Uterus (tissue), 4 donors: ENCODE data around the gene LIX1L. TPM values are rescaled to one million over a fixed set of nuclear protein-coding genes. Genes with fewer than 3 reads are reported as not detected.

Experiments used
- DNase-seq, 2 donors: peaks; one replicate each; pipeline ENCODE4 v3.0.0-alpha.2; 2019 to 2020
- H3K27ac ChIP-seq, 2 donors: fragments of 200-600 bp; sonication (generic); 1 replicate in 1 of 2; 2 replicates in 1 of 2; pipeline ENCODE4 v1.5.1; 2016 to 2018
- H3K27me3 ChIP-seq, 2 donors: fragments of 200-600 bp; sonication (generic); one replicate each; pipeline ENCODE4 v1.5.1; 2018 to 2019; ENCODE audit warnings: control low read depth in 1 of 2
- H3K36me3 ChIP-seq, 2 donors: fragments of 200-600 bp; sonication (generic); one replicate each; pipeline ENCODE4 v1.5.1; 2019; ENCODE audit warnings: control low read depth in 1 of 2
- H3K4me1 ChIP-seq, 2 donors: fragments of 200-600 bp; sonication (generic); one replicate each; pipeline ENCODE4 v1.5.1; 2018 to 2019; ENCODE audit warnings: control low read depth in 1 of 2
- H3K4me3 ChIP-seq, 2 donors: fragments of 200-600 bp; sonication (generic); 1 replicate in 1 of 2; 2 replicates in 1 of 2; pipeline ENCODE4 v1.5.1; 2018 to 2019; ENCODE audit warnings: mild to moderate bottlenecking in 1 of 2
- H3K9me3 ChIP-seq, 2 donors: fragments of 200-600 bp; sonication (generic); one replicate each; pipeline ENCODE4 v1.5.1; 2019; ENCODE audit warnings: control low read depth in 1 of 2
- CTCF ChIP-seq, 4 experiments: fragments of 200-600 bp in 2 of 4; fragments of 450-650 bp in 2 of 4; sonication (generic) in 2 of 4; IDR thresholded peaks; one replicate each; pipeline ENCODE4 v1.5.1; 2016 to 2019; ENCODE audit warnings: antibody characterized with exemption in 4 of 4, mild to moderate bottlenecking in 2 of 4, moderate library complexity in 1 of 4
- POLR2A ChIP-seq, 2 donors: fragments of 450-650 bp; IDR thresholded peaks; one replicate each; pipeline ENCODE4 v1.6.1; 2016; ENCODE audit warnings: antibody characterized with exemption in 2 of 2, mild to moderate bottlenecking in 1 of 2, moderate library complexity in 1 of 2
- intact Hi-C: fragments of 100-400 bp; cut with DNase I; formaldehyde crosslinking; loops from one replicate; pipeline ENCODE4 v1.15.1; 2023; ENCODE audit warnings: low total_unique reads
- total RNA-seq, 4 donors: library from RNA; depleted of rRNA in 3 of 4; stranded (reverse); fragments of >200 nt in 3 of 4; gene quantifications; one replicate each; pipeline versions ENCODE4 v1.1.0 to v1.2.4, GENCODE V29; 2014 to 2023
- donor health status: DM: yes; HTN: yes; CAD: no.

Gene LIX1L
- total RNA-seq, 4 donors from 2014 or later = 12.3 to 69.0 (median 32.2) TPM

- H3K36me3 ChIP-seq = peaks cover 0 to 3% of the 10 kb centered on the region in 2 donors
- H3K9me3 ChIP-seq = no peaks in the 10 kb centered on the region
- peaks cover 0 to 4% of the 10 kb centered on the region in 2 donors for H3K4me1 ChIP-seq
- peak; percentile 27 to 39 for DNase-seq
- intact Hi-C loops = no loop called here
- peak overlapping the region; percentile 96 to 100 for H3K27ac ChIP-seq
- no peaks in the 10 kb centered on the region for H3K27me3 ChIP-seq
- peak overlapping the region; percentile 60 to 85 for H3K4me3 ChIP-seq
- no peak for TF ChIP-seq CTCF (IDR thresholded peaks at IDR 0.05)
Measured at GRCh38 chr1:145994391-145995120, 36.7 kb upstream of the LIX1L start.

- TF ChIP-seq CTCF (IDR thresholded peaks at IDR 0.05) (no peak), POLR2A (IDR thresholded peaks at IDR 0.05) (peak in 1 of 2 donors; percentile 7)
- peaks cover 0 to 4% of the 10 kb centered on the region in 2 donors for H3K4me1 ChIP-seq
- intact Hi-C loops = no loop called here
Measured at GRCh38 chr1:145993618-145994390, 36.0 kb upstream of the LIX1L start.

GRCh38 chr1:145992958-145993617, 35.3 kb upstream of the LIX1L start:
- H3K4me1 ChIP-seq = no peaks in the 10 kb centered on the region
- H3K27ac ChIP-seq = peak overlapping the region; percentile 96 to 100
- peaks cover 0 to 3% of the 10 kb centered on the region in 2 donors for H3K36me3 ChIP-seq
- intact Hi-C loops = no loop called here
- TF ChIP-seq POLR2A (IDR thresholded peaks at IDR 0.05) (no peak), CTCF (IDR thresholded peaks at IDR 0.05) (no peak)
- DNase-seq = no peak
- H3K4me3 ChIP-seq = peak overlapping the region; percentile 60 to 85
- no peaks in the 10 kb centered on the region for H3K9me3 ChIP-seq
- no peaks in the 10 kb centered on the region for H3K27me3 ChIP-seq

More at GRCh38 chr1:145993618-145994390, 36.0 kb upstream of the LIX1L start:
- Histone ChIP-seq H3K36me3 (peaks cover 0 to 3% of the 10 kb centered on the region in 2 donors), H3K27ac (peak overlapping the region; percentile 96 to 100), H3K27me3 (no peaks in the 10 kb centered on the region), H3K9me3 (no peaks in the 10 kb centered on the region), H3K4me3 (peak overlapping the region; percentile 60 to 85)
- peak; percentile 14 to 20 for DNase-seq

- Histone ChIP-seq H3K27me3 (no peaks in the 10 kb centered on the region), H3K9me3 (no peaks in the 10 kb centered on the region), H3K4me3 (peak overlapping the region; percentile 60 to 85), H3K4me1 (no peaks in the 10 kb centered on the region), H3K27ac (peak overlapping the region; percentile 96 to 100), H3K36me3 (peaks cover 0 to 3% of the 10 kb centered on the region in 2 donors)
- no peak for TF ChIP-seq POLR2A (IDR thresholded peaks at IDR 0.05)
- no peak for TF ChIP-seq CTCF (IDR thresholded peaks at IDR 0.05)
- peak; percentile 12 to 18 for DNase-seq
- intact Hi-C loops = no loop called here
Measured at GRCh38 chr1:145992502-145992936, 34.7 kb upstream of the LIX1L start.
